Measurements from ENCODE around the gene CAAP1.
"Not testable (repeated sequence)": the region's sequence is repeated elsewhere in the genome, so short reads cannot be mapped to it uniquely, and the experiment has no call there.

Gene CAAP1, protein sequence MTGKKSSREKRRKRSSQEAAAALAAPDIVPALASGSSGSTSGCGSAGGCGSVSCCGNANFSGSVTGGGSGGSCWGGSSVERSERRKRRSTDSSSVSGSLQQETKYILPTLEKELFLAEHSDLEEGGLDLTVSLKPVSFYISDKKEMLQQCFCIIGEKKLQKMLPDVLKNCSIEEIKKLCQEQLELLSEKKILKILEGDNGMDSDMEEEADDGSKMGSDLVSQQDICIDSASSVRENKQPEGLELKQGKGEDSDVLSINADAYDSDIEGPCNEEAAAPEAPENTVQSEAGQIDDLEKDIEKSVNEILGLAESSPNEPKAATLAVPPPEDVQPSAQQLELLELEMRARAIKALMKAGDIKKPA

DNA sequence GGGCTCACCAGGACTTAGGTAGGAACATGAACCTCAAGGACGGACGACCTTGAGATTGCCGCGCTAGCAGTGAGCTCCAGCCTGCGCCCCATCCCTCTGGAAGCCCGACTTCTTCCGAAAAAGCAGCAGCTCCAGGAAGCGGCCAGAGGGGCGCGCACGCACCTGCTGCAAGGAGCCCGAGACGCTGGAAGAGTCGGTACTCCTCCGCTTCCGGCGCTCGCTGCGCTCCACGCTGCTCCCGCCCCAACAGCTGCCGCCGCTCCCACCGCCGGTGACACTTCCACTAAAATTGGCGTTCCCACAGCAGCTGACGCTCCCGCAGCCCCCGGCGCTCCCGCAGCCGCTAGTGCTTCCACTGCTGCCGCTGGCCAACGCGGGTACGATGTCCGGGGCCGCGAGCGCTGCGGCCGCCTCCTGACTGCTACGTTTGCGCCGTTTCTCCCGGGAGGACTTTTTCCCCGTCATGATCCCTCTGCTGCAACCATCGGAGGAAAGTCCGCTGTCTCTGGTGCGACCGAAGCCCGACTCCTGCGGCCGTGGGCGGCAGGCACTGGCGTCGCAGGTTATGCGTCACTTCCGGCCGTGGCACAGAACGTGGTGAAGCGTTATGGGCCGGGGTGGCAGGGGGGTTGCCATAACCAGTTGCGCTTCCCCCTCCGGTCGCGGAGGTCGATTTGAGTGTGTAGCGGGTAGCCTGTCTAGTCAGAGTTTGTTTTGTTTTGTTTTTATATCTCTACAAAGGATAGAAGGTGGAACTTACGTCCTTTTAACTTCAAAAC, at the start of gene CAAP1:
CAAP1 (minus strand) TSS at position 552 of the 779 bp plus-strand sequence; CDS start at position 465, 87 bp downstream.
- peak; percentile 89 for DNase-seq (ENCODE audit: low spot score)

GRCh38 chr9:26940779-26941178, 48.2 kb upstream of the CAAP1 start:
- no peak for DNase-seq (ENCODE audit: low spot score)

DNA sequence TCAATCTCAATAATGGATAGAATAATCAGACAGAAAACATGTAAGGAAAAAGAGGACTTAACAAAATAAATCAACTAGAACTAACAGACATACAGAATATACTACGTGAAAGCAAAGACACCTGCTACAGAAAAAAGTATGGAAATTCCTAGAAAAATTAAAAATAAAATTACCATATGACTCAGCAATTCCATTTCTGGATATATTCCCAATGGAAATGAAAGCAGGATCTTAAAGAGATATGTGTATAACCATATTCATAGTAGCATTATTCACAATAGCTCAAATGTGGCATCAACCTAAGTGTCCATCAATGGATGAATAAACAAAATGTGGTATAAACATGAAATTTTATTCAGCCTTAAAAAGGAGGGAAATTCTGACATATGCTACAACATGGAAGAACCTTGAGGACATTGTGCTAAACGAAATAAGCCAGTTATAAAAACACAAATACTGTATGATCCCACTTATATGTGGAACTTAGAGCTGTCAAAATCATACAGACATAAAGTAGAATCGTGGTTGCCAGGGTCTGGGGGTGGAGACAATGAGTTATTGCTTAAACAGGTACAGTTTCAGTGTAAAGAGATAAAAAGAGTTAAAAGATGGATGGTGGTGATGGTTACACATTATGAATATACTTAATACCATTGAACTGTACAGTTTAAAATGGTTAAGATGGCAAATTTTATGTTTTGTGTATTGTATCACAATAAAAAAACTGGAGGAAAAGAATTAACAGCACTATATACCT, 47.5 kb upstream of the CAAP1 start:
- DNase-seq (ENCODE audit: low spot score), result no peak

- no peak for DNase-seq (ENCODE audit: low spot score)
Observed at GRCh38 chr9:26937816-26938371, 45.3 kb upstream of the CAAP1 start.

GRCh38 chr9:26935847-26936246, 43.2 kb upstream of the CAAP1 start:
- no peak for DNase-seq (ENCODE audit: low spot score)

- DNase-seq (ENCODE audit: low spot score), result no peak
Observed at GRCh38 chr9:26928902-26929495, 36.4 kb upstream of the CAAP1 start.

DNA sequence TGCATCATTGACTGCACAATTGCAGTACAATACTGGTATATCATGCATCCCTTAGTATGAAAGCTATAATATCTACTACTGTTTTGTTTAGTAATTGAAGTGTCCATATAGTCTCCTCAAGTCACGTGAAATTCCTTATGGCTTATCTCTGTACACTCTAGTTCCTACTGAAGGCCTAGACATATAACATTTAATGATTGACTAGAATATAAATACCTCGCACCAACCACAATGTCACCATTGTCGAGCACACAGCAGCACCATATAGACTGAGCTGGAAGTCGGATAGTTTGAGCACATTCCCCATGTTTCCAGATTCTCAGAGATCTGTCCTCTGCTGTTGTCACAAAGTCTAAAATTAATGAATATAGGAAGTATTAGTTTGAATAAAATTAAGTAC, 33.0 kb upstream of the CAAP1 start:
- no peak for DNase-seq (ENCODE audit: low spot score)

GRCh38 chr9:26919698-26920097, 27.1 kb upstream of the CAAP1 start:
- no peak for DNase-seq (ENCODE audit: low spot score)

DNA sequence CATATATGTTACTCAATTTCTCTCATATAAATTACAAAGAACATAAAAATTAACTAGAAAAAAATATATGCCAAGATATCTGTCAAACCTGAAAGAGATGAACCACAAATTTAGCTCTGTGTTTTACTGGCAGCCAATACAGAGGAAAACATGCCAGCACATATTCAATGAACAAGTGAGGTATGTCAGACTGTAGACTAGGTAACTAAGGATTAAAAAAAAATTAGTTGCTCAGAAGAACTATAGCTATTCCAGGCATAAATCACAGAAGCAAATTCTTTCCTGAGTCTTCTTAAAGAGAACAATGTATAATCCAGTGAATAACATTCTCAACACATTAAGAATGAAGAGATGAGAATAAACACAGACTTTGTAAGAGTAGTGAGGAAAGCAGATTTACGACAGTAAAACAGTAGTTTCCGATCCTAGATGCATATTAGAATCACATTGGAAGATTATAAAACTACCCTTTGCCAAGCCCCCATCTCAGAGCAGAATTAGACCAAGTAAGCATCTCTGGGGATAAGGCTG, 20.6 kb upstream of the CAAP1 start:
- DNase-seq (ENCODE audit: low spot score), result no peak

DNA sequence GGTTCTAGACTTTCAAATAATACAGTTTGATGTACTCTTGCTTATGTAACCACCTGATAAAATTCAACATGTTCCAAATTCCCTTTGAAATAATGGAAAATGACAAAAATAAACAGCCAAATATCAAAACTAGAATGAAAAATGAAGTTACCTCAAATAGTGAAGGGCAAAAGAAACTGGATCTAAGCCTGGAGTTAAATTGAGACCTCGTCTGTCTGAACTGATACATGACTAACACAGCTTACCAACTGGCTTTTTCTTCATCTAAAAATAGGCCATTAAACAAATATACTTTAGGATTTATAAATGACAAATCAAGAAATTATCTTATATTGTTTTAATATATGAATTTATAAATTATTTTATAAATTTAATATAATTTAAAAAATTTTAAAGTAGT, 12.1 kb upstream of the CAAP1 start:
- no peak for DNase-seq (ENCODE audit: low spot score)

DNA sequence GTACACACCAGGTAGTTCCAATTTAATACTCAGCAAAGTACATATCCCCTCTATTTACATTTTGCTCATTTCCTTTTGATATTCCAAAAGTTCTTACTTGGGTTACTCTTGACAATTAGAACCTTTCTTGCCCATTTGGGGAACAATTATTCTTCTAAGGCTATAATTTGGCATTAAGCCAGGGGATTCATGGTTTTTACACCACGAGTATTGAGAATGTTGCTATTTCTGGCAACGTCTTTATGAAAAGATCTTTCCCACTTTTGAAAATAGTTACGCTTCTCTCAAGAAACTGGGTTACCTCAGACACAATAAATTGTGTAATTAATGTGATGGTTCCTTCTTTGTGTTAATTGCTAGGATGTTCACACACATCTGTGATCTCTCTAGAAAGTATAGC, 11.5 kb upstream of the CAAP1 start:
- no peak for DNase-seq (ENCODE audit: low spot score)

GRCh38 chr9:26893030-26893676, 551 bp upstream of the CAAP1 start:
- DNase-seq (ENCODE audit: low spot score), result no peak

DNA sequence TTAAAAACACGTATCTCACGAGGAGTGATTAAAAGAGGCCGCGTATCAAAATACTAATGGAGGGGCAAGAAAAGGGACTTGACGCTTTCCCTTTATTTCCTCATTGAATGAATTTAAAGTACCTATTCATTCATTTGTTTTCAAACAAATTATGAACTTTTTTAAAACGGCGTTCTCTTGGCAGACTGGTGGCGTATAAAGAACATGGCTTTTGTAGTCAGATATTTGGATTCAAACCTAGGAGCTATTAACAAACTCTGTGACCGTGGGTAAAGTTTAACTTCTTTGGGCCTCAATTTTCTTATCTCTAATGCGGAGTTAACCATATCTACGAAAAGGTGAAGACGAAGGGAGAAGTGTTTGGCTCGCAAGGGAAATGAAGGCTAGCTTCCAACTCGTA, 876 bp downstream of the CAAP1 start:
- peak; percentile 1 for DNase-seq (ENCODE audit: low spot score)

DNA sequence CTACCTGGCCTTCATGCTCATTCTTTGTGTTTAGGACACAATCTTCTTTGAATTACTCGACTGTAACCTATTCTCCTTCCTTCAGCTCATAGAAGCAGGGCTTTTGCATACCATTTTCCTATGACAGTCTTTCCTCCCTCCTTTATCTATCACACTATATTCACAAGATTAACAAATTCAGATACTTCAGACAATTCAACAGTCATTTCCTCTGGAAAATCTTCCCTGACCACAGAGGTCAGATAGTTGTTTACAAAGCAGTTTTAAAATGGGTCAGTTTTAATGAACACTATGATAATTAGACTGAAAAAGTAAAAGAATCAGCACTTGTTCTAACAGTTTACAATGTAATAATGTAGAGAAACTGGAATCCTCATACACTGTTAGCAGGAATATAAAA, 4.3 kb downstream of the CAAP1 start:
- DNase-seq (ENCODE audit: low spot score), result no peak

GRCh38 chr9:26882154-26882553, 10.4 kb downstream of the CAAP1 start:
- no peak for DNase-seq (ENCODE audit: low spot score)

- no peak for DNase-seq (ENCODE audit: low spot score)
Observed at GRCh38 chr9:26880262-26880661, 12.3 kb downstream of the CAAP1 start.

- DNase-seq (ENCODE audit: low spot score), result not testable (repeated sequence)
Observed at GRCh38 chr9:26875155-26875554, 17.4 kb downstream of the CAAP1 start.

- DNase-seq (ENCODE audit: low spot score), result no peak
Observed at GRCh38 chr9:26870292-26870691, 22.3 kb downstream of the CAAP1 start.

GRCh38 chr9:26863074-26863473, 29.5 kb downstream of the CAAP1 start:
- no peak for DNase-seq (ENCODE audit: low spot score)

- peak; percentile 32 for DNase-seq (ENCODE audit: low spot score)
Observed at GRCh38 chr9:26856413-26857032, 36.1 kb downstream of the CAAP1 start.

GRCh38 chr9:26850995-26851394, 41.6 kb downstream of the CAAP1 start:
- no peak for DNase-seq (ENCODE audit: low spot score)

All from LoVo (cell line).